ENCODE measurements around the gene ZSCAN31.
"Not testable (repeated sequence)": the region's sequence is repeated elsewhere in the genome, so short reads cannot be mapped to it uniquely, and the experiment has no call there.

DNA sequence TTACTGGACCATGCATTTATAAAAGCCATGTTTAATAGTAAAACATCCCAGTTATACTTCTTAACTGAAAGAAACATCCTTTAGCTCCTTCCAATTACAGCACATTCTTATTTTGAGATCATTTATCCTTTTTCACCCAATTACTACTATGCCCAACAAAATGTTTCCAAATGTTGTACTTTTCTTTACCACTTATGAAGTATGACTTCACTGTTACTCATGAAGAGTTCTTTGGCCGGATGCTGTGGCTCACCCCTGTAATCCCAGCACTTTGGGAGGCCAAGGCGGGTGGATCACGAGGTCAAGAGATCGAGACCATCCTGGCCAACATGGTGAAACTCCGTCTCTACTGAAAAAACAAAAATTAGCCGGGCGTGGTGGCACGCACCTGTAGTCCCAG is 18.1 kb downstream of the ZSCAN31 start:
- not testable (repeated sequence) for TF ChIP-seq EZH2 (IDR thresholded peaks at IDR 0.05; ENCODE audit: insufficient read depth, poor library complexity, severe bottlenecking); EZH2phosphoT487 (IDR thresholded peaks at IDR 0.05; ENCODE audit: insufficient read depth, low read depth)

All from GM23248 (cell line).